DOHH2 (cell line): Measurements from ENCODE around the gene UFD1.

Source experiments
- H3F3A ChIP-seq: fragments of 200-600 bp; sonication (generic), shearing (Covaris generic); 2 replicates; pipeline ENCODE4 v1.6.0; 2016; ENCODE audit warnings: antibody characterized with exemption, mild to moderate bottlenecking; ENCODE audit not compliant: control insufficient read depth, insufficient read depth
- H3K27ac ChIP-seq: fragments of 200-600 bp; sonication (generic); 2 replicates; pipeline ENCODE4 v1.5.1; 2014; ENCODE audit warnings: low read depth, mild to moderate bottlenecking, low read length, moderate library complexity
- H3K27me3 ChIP-seq: fragments of 200-600 bp; sonication (generic); 2 replicates; pipeline ENCODE4 v1.6.1; 2014; ENCODE audit warnings: mild to moderate bottlenecking, low read length, mixed read lengths; ENCODE audit not compliant: control insufficient read depth
- H3K36me3 ChIP-seq: fragments of 200-600 bp; sonication (generic); 2 replicates; pipeline ENCODE4 v1.6.1; 2014; ENCODE audit warnings: mild to moderate bottlenecking, low read length, moderate library complexity, mixed read lengths; ENCODE audit not compliant: control insufficient read depth
- H3K4me1 ChIP-seq: fragments of 200-600 bp; sonication (generic); 2 replicates; pipeline ENCODE4 v1.6.1; 2014; ENCODE audit warnings: mild to moderate bottlenecking, low read length, mixed read lengths; ENCODE audit not compliant: control insufficient read depth
- H3K4me2 ChIP-seq: fragments of 200-600 bp; sonication (generic); 2 replicates; pipeline ENCODE4 v1.6.0; 2014; ENCODE audit warnings: mild to moderate bottlenecking, low read length, moderate library complexity
- H3K4me3 ChIP-seq: fragments of 200-600 bp; sonication (generic); 2 replicates; pipeline ENCODE4 v1.5.1; 2014; ENCODE audit warnings: mild to moderate bottlenecking, low read length, mixed read lengths
- H3K79me2 ChIP-seq: fragments of 200-600 bp; sonication (generic); 2 replicates; pipeline ENCODE4 v1.6.1; 2014; ENCODE audit warnings: mild to moderate bottlenecking, low read length, mixed read lengths; ENCODE audit not compliant: control insufficient read depth
- H3K9me2 ChIP-seq: fragments of 200-600 bp; sonication (generic); replicated peaks from 2 replicates; pipeline ENCODE4 v1.6.1; 2014; ENCODE audit warnings: mild to moderate bottlenecking, low read length, mixed read lengths; ENCODE audit not compliant: control insufficient read depth
- H3K9me3 ChIP-seq: fragments of 200-600 bp; sonication (generic); 2 replicates; pipeline ENCODE4 v1.6.1; 2014; ENCODE audit warnings: antibody characterized with exemption, low read length, mixed read lengths; ENCODE audit not compliant: control insufficient read depth, insufficient read depth
- H4K20me1 ChIP-seq: fragments of 200-600 bp; sonication (generic); 2 replicates; pipeline ENCODE4 v1.6.0; 2014; ENCODE audit warnings: low read depth, mild to moderate bottlenecking, antibody characterized with exemption, low read length, moderate library complexity; ENCODE audit not compliant: control insufficient read depth, insufficient read depth
- EZH2phosphoT487 ChIP-seq: fragments of 200-600 bp; sonication (generic); IDR thresholded peaks from 2 replicates; pipeline ENCODE4 v1.6.1; 2017; ENCODE audit warnings: borderline replicate concordance, mild to moderate bottlenecking, antibody characterized with exemption, low read length, moderate library complexity, mixed read lengths
- TF ChIP-seq, protein P1 (sequence below): fragments of 200-600 bp; sonication (generic); IDR thresholded peaks from one replicate; pipeline ENCODE4 v1.5.1; 2014; ENCODE audit warnings: antibody characterized with exemption, mild to moderate bottlenecking, low read depth, low read length; ENCODE audit not compliant: poor library complexity, severe bottlenecking

The UFD1 gene

DNA sequence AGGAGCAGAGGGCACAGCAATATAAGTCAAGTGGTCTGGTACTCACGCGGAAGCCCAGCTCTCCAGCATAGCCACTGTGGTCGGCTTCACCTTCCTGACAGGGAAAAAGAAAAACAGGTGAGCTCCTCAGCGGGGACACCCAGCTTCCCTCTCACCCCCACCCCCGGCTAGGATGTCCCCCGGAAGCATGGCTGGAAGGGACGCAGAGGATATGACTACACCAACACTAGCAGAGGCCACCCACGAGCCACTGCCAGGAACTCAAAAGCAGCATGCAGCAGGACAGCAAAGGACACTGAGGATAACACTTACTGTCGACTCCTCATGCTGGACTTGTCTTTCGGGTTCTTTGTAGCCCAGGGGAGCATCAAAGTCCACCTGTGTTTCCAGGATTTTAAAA, 22.5 kb downstream of the UFD1 start:
- no peaks in the 10 kb centered on the region for H3K9me3 ChIP-seq
- H3K4me3 ChIP-seq, result no peak overlapping the region
- H3K4me2 ChIP-seq, result no peak overlapping the region
- peaks cover 81% of the 10 kb centered on the region for H3K36me3 ChIP-seq
- H3F3A ChIP-seq, result no peaks in the 10 kb centered on the region
- H3K27me3 ChIP-seq, result no peaks in the 10 kb centered on the region
- TF ChIP-seq, protein P1, sequence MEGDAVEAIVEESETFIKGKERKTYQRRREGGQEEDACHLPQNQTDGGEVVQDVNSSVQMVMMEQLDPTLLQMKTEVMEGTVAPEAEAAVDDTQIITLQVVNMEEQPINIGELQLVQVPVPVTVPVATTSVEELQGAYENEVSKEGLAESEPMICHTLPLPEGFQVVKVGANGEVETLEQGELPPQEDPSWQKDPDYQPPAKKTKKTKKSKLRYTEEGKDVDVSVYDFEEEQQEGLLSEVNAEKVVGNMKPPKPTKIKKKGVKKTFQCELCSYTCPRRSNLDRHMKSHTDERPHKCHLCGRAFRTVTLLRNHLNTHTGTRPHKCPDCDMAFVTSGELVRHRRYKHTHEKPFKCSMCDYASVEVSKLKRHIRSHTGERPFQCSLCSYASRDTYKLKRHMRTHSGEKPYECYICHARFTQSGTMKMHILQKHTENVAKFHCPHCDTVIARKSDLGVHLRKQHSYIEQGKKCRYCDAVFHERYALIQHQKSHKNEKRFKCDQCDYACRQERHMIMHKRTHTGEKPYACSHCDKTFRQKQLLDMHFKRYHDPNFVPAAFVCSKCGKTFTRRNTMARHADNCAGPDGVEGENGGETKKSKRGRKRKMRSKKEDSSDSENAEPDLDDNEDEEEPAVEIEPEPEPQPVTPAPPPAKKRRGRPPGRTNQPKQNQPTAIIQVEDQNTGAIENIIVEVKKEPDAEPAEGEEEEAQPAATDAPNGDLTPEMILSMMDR, result no peak
- TF ChIP-seq EZH2phosphoT487, result no peak
- no peaks in the 10 kb centered on the region for H3K4me1 ChIP-seq
- H4K20me1 ChIP-seq, result no peaks in the 10 kb centered on the region
- no peaks in the 10 kb centered on the region for H3K9me2 ChIP-seq
- no peak overlapping the region for H3K27ac ChIP-seq
- no peaks in the 10 kb centered on the region for H3K79me2 ChIP-seq

DNA sequence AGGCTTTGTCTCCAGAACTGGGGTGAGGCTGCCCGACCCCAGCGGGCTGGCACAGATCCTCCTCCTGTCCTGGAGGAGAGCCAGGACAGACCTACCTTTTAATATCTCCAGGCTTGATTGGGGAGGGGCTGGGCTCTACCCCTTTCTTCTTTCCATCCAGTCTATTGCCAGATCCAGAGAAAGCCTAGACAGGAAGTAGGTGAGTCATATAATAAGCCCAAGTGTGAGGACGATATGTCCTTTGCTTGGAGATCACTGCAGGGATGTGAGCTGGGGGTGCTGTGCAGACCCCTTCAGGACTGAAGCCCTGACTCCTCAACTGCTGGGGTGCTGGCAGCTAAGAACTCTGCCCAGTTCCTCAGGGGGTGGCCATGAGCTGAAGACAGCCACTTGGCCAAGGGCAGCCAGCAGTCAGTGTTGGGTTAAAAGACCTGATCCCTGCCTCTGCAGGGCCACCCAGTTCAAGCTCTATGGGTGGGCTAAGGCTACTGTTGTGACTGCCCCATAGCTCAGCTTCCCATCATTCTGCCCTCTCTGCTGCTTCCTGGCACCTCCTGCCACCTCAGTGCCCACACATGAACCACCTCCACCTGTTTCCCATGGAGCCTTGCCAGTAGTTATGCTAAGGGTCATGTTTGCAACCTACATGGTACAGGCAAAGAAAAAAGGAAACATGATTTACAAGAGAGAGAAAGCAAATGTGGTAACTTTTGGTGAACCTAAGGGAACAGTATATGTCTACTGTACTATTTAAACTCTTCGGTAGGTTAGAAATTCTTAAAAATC, 23.2 kb downstream of the UFD1 start:
- TF ChIP-seq, protein P1, result no peak
- no peak for TF ChIP-seq EZH2phosphoT487
- H3K4me1 ChIP-seq, result no peaks in the 10 kb centered on the region
- H3K36me3 ChIP-seq, result peaks cover 82% of the 10 kb centered on the region
- no peaks in the 10 kb centered on the region for H3K9me3 ChIP-seq
- H3F3A ChIP-seq, result peaks cover 3% of the 10 kb centered on the region; the same call in 1 of the 2 replicates
- no peak overlapping the region for H3K4me3 ChIP-seq
- no peaks in the 10 kb centered on the region for H3K9me2 ChIP-seq
- no peak overlapping the region for H3K4me2 ChIP-seq
- no peaks in the 10 kb centered on the region for H4K20me1 ChIP-seq
- no peaks in the 10 kb centered on the region for H3K79me2 ChIP-seq
- H3K27me3 ChIP-seq, result no peaks in the 10 kb centered on the region
- H3K27ac ChIP-seq, result no peak overlapping the region

DNA sequence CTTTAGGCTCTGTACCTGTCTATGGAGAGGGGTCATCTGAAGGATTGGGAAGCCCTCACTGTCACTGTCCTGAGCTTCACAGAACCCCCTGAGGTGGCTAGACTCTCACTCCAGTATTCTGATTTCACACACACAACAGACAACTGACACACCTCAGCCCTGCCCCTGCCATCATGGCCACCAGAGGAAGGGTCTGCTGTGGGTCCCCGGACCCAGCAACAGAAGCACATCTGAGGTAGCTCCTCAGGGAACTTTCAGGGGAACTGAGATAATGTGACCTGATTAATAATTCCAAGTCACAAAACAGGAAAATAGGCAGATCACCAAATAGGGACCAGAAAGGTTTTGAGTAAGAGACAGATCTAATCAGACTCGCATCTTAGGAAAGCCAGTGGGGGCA, 24.0 kb downstream of the UFD1 start:
- TF ChIP-seq EZH2phosphoT487, result no peak
- TF ChIP-seq, protein P1, result no peak
- peaks cover 83% of the 10 kb centered on the region for H3K36me3 ChIP-seq

More for the DNA sequence above, 24.0 kb downstream of the UFD1 start:
- H3K9me2 ChIP-seq, result no peaks in the 10 kb centered on the region
- H3K79me2 ChIP-seq, result no peaks in the 10 kb centered on the region
- peaks cover 8% of the 10 kb centered on the region; the same call in 1 of the 2 replicates for H3F3A ChIP-seq
- no peak overlapping the region for H3K4me3 ChIP-seq
- H4K20me1 ChIP-seq, result no peaks in the 10 kb centered on the region
- no peaks in the 10 kb centered on the region for H3K9me3 ChIP-seq
- no peak overlapping the region for H3K4me2 ChIP-seq
- H3K27me3 ChIP-seq, result no peaks in the 10 kb centered on the region
- no peaks in the 10 kb centered on the region for H3K4me1 ChIP-seq
- H3K27ac ChIP-seq, result no peak overlapping the region
